ENCODE data around the gene TSC22D1.

GRCh38 chr13:44407379-44407778 is 168.8 kb downstream of the TSC22D1 start:
- TF ChIP-seq CTCF (IDR thresholded peaks at IDR 0.05) = no peak
- TF ChIP-seq POLR2A (IDR thresholded peaks at IDR 0.05) = no peak

Measured in lower leg skin (tissue), 3 donors.